Measurements from ENCODE around the gene ZNF441. TPM values are rescaled to one million over a fixed set of nuclear protein-coding genes. Genes with fewer than 3 reads are reported as not detected.

The ZNF441 gene
- not detected in 5 replicates for total RNA-seq (2022; extraction: Qiagen RNA extraction; ENCODE audit: low read depth)

DNA sequence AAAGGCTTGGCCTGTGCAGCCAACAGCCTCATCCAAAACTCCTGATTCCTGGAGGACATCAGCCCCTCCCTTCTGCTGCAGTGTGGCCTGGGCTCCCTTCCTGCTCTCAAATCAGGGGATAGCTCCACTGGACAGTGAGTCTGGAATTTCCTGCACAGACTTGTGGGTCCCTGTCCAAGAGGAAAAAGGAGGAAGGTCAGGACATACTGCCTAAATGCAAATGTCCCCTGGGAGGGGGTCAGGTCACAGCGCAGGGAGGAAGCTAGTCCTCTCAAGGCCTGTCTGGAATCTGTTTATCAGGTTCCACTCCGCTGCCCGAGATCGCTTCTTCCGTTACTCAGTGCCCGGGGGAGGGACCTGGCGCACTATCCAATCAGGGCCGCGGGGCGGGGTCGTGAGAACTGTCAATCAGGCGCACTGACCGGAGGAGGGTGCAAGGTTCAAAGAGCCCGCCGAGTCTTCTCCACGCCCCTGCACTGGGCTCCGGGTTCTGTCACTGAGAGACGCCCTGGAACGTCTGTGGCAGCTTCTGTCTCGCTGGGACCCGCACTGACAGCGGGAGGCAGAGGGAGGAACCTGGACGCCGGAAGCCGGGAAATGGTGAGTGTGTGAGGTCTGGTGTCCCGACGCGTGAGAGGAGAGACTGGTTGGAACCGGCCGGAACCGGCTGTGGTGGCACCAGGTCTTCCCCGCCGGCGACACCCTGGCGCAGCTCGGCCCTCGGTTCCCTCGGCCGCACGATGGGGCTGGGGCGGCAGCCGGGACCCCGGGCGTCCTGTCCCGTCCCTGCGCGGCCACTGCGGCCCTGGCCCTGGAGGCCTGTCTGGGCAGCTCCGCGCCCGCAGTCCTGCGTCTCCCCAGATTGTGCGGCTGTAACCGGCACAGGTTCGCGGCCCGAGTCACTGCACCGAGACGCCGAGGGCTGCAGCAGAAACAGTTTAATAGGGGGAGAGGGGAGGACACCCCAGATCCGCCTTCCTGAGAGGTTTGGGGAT is at the start of gene ZNF441:
TSS of gene ZNF441 (plus strand) at position 404 of the 995 bp plus-strand sequence. CDS start at position 598, 194 bp downstream.

DNA sequence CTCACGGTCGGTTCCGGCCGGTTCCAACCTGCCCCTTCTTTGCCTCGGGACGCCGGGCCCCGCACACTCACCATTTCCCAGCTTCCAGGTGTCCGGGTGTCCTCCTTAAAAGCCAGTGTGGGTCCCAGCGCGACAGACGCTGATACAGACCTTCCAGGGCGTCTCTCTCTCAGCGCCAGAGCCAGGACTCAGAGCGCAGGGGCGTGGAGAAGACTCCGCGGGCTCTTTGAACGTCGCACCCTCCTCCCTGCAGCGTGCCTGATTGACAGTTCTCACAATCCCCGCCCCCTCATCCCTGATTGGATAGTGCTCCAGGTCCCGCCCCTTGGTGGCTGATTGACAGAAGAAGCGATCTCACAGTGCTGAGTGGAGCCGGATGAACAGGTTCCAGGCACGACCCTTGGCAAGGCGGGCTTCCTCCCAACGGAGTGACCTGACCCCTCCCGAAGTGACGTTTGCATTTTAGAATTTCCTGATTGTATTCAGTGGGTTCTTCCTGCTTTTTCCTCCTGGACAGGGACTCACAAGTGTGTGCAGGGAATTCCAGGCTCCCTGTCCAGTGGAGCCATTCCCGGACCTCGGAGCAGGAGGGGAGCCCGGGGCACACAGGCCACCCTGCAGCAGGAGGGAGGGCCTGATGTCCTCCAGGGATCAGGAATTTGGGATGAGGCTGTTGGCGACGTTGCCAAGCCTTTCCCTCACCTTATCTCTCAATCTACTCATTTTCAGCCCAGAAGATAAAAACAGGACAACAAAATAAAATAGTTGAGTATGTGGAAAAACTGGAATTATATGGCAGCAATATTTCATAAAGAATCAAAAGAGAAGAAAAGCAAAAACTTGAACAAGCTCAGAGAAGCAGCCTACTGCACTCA is 27.8 kb upstream of the ZNF441 start, which contains the start of gene ZNF823:
TSS of gene ZNF823 (minus strand) at position 201 of the 875 bp plus-strand sequence. CDS start at position 74, 127 bp downstream.

DNA sequence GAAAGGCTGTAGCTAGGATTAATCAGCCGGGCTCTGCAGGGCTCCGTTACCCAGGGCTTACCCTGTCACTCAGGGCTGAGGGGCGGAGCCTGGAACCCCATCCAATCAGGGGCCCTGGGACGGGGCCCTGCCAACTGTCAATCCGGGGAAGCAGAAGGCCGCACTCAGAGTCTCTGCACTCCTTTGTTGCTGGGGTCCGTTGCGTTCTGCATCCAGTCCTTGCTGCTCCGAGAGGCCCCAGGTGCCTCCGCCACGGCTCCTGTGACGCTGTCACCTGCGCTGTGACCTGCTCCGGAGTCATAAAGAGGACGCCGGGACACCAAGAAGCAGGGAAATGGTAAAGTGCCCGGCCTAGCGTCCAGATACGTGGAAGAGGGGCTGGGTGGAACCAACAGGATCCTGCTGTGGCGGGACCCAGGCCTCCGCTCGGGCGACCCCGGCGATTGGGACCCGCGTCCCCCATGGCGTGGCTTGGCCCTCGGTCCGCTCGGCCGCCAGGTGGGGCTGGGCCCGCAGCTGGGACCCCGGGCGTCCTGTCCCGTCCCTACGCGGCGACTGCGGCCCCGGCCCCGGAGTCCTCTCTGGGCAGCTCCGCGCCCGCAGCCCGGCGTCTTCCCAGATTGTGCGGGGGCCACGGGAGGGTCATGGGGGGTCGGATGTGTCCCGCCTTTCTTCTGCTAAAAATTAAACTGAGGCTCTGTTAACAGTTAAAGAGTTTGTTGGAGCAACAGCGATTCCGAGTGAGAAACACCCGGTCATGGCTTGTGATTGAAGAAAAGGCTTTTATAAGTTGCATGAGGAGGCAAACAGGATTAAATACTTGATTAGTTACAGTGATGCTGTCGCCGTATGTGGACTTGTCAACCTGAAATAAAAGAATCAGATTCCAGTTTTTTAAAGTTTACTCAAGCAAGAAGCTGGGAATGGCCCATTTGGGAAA is 31.9 kb downstream of the ZNF441 start, which contains the start of gene ZNF491:
TSS of gene ZNF491 (plus strand) at position 133 of the 940 bp plus-strand sequence. CDS start 7,431 bp downstream, outside the sequence.

DNA sequence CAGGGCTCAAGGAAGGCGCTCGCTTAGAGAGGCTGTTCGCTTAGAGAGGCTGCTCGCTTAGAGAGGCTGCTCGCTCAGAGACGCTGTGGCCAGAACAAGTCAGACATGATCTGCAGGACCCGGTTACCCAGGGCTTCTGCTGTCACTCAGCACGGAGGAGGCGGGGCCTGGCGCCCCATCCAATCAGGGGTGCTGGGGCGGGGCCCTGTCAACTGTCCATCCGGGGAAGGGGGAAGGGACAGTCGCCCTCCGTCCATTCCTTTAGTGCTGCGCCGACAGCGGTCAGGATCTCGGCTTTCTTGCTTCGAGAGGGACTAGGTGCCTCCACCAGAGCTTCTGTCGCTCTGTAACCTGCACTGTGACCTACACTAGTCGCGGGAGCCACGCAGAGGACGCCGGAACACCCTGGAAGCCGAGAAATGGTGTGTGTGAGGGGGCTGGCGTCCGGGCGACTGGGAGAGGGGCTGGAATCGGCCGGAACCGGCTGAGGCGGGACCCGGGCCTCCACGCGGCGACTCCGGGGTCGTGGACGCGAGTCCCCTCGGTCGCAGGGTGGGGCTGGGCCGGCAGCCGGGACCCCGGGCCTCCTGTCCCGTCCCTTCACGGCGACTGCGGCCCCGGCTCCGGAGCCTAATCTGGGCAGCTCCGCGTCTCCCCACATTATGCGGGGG is 47.4 kb downstream of the ZNF441 start, which contains the start of gene ZNF440:
TSS of gene ZNF440 (plus strand) at position 245 of the 671 bp plus-strand sequence. CDS start at position 420, 175 bp downstream.

Other genes starting within 250 kb of the ZNF441 start
- 27.8 to 37.6 TPM (median 34.7 TPM) in 5 replicates for gene ECSIT, start 237.9 kb upstream of the ZNF441 start, total RNA-seq (2022; extraction: Qiagen RNA extraction; ENCODE audit: low read depth)
- 0.35 to 0.94 TPM (median 0.40 TPM) in 5 replicates for gene CNN1, start 228.1 kb upstream of the ZNF441 start, total RNA-seq (2022; extraction: Qiagen RNA extraction; ENCODE audit: low read depth)
- 91.1 to 119 TPM (median 103 TPM) in 5 replicates for gene ELOF1, start 207.8 kb upstream of the ZNF441 start, total RNA-seq (2022; extraction: Qiagen RNA extraction; ENCODE audit: low read depth)
- gene ACP5, start 189.4 kb upstream of the ZNF441 start, total RNA-seq (2022; extraction: Qiagen RNA extraction; ENCODE audit: low read depth) = 0.27 to 0.43 TPM in 2 of 5 replicates, not detected in the others
- 2.8 to 5.5 TPM (median 3.7 TPM) in 5 replicates for gene ZNF627, start 169.5 kb upstream of the ZNF441 start, total RNA-seq (2022; extraction: Qiagen RNA extraction; ENCODE audit: low read depth)
- gene ZNF823, start 28.1 kb upstream of the ZNF441 start, total RNA-seq (2022; extraction: Qiagen RNA extraction; ENCODE audit: low read depth) = 1.9 to 4.2 TPM (median 3.0 TPM) in 5 replicates
- gene ZNF491, start 31.5 kb downstream of the ZNF441 start, total RNA-seq (2022; extraction: Qiagen RNA extraction; ENCODE audit: low read depth) = not detected in 5 replicates
- 0.03 to 0.09 TPM (median 0.06 TPM) in 3 of 5 replicates, not detected in the others for gene ZNF440, start 47.3 kb downstream of the ZNF441 start, total RNA-seq (2022; extraction: Qiagen RNA extraction; ENCODE audit: low read depth)
- gene ZNF439, start 81.7 kb downstream of the ZNF441 start, total RNA-seq (2022; extraction: Qiagen RNA extraction; ENCODE audit: low read depth) = not detected in 5 replicates
- not detected in 5 replicates for gene ZNF69, start 120.8 kb downstream of the ZNF441 start, total RNA-seq (2022; extraction: Qiagen RNA extraction; ENCODE audit: low read depth)
- gene ZNF700, start 158.1 kb downstream of the ZNF441 start, total RNA-seq (2022; extraction: Qiagen RNA extraction; ENCODE audit: low read depth) = 0.18 to 0.39 TPM (median 0.30 TPM) in 5 replicates
- gene ZNF763, start 198.0 kb downstream of the ZNF441 start, total RNA-seq (2022; extraction: Qiagen RNA extraction; ENCODE audit: low read depth) = not detected in 5 replicates